Large intestine (tissue), 3 donors: ENCODE data around the gene TRIL. TPM values are rescaled to one million over a fixed set of nuclear protein-coding genes. Genes with fewer than 3 reads are reported as not detected.
A peak's percentile ranks its signal among the peaks of the same experiment; 100 is the strongest.

Experiments
- DNase-seq, 2 donors: peaks; one replicate each; pipeline versions ENCODE4 v3.0.0 to v3.0.0-alpha.2; 2013
- H3K27ac ChIP-seq: one replicate; pipeline ENCODE4 v1.5.1; 2013; ENCODE audit warnings: low read length
- H3K27me3 ChIP-seq: 2 replicates; pipeline ENCODE4 v1.6.1; 2013; ENCODE audit warnings: low read length; ENCODE audit not compliant: control insufficient read depth, insufficient read depth
- H3K36me3 ChIP-seq: 2 replicates; pipeline ENCODE4 v1.6.1; 2013; ENCODE audit warnings: low read length; ENCODE audit not compliant: control insufficient read depth, insufficient read depth
- H3K4me1 ChIP-seq: one replicate; pipeline ENCODE4 v1.6.1; 2013; ENCODE audit warnings: low read length; ENCODE audit not compliant: control insufficient read depth, insufficient read depth
- H3K4me3 ChIP-seq: one replicate; pipeline ENCODE4 v1.5.1; 2013; ENCODE audit warnings: low read length
- H3K9me3 ChIP-seq: one replicate; pipeline ENCODE4 v1.6.1; 2013; ENCODE audit warnings: mild to moderate bottlenecking, low read depth, low read length, moderate library complexity; ENCODE audit not compliant: control insufficient read depth
- WGBS: methylation state at CpG from one replicate; pipeline ENCODE4 v1.1.5; 2013; ENCODE audit warnings: low lambda C conversion rate; ENCODE audit not compliant: insufficient coverage; 5-methylcytosine and 5-hydroxymethylcytosine counted together
- polyA plus RNA-seq: library from polyadenylated mRNA; unstranded; fragments of 120-200 nt; gene quantifications from one replicate; pipeline ENCODE4 v1.2.1, GENCODE V29; 2013

TRIL gene
- polyA plus RNA-seq, 1 donor = 6.3 TPM

DNA sequence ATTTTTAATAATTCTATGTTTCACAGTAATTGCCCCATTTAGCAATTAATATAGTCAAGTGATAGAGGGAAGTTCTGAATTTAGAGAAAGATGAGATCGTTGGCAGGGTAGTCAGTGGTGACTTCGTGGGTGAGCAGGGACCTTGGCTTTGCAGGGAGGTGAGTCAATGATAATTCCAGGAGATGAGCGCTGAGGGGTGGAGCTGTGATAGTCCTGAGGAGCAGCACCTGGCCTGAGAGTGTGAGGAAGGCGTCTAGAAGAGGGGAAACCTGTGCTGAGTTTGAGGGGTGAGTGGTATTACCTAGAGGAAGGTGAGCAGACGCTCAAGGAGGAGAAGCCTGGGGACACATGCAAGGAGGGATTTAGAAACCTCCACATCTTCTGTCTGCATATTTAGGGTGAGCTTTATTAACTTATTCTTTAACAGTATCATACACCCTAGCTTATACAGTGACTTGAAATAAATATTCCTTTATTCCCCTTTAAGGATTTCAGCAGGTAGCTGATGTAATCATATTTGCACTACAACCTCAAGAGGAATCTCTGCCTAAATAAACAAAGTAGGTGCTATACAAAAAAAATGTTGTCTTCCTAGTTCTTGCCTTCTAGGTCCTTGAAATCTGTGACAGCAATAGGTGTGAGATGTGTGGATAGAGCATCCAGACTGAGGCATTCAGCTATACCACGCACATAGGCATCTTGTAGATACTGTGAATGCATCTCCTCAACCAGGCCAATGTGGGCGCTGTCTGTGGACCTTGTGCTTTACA lies 2.1 kb upstream of the TRIL start:
- peaks cover 37% of the 10 kb centered on the region for H3K27me3 ChIP-seq
- no CpG with 5 or more reads among the region's 7 CpGs for WGBS

GRCh38 chr7:28958980-28959347 lies 834 bp upstream of the TRIL start:
- peak overlapping the region; percentile 6 for H3K27ac ChIP-seq
- no peak overlapping the region for H3K4me3 ChIP-seq
- H3K9me3 ChIP-seq = peaks cover 10% of the 10 kb centered on the region

More for the DNA sequence above, 2.1 kb upstream of the TRIL start:
- Histone ChIP-seq H3K4me1 (peaks cover 13% of the 10 kb centered on the region), H3K4me3 (no peak overlapping the region), H3K9me3 (peaks cover 10% of the 10 kb centered on the region), H3K36me3 (no peaks in the 10 kb centered on the region), H3K27ac (no peak overlapping the region)
- no peak for DNase-seq

DNA sequence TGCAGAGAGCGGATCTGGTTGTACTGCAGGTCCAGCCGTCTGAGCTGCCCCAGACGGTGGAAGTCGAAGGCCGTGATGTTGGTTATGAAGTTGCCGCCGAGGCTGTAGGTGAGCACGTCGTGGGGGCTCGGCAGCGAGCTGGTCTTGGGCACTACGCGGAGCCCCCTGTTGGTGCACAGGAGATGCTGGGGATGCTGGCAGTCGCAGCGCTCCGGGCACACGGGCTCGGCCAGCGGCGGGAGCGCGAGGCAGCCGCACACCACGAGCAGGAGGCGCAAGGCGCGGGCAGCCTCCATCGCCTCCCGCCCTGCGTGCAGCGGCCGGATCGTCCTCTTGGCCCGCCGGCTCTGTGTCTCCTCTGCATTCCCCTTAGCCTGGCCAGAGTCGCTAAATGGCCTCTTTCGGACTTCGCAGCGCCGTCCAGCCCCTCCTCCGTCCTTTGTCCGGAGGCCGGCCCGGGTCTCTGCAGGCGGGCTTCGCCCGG lies 337 bp downstream of the TRIL start:
- Histone ChIP-seq H3K27ac (peak overlapping the region; percentile 50), H3K36me3 (no peaks in the 10 kb centered on the region), H3K4me1 (peaks cover 15% of the 10 kb centered on the region), H3K4me3 (peak overlapping the region; percentile 45), H3K9me3 (peaks cover 10% of the 10 kb centered on the region), H3K27me3 (peaks cover 39% of the 10 kb centered on the region)
- WGBS = no CpG with 5 or more reads among the region's 47 CpGs
- DNase-seq = no peak

More at GRCh38 chr7:28958980-28959347, 834 bp upstream of the TRIL start:
- Histone ChIP-seq H3K27me3 (peaks cover 39% of the 10 kb centered on the region), H3K4me1 (peaks cover 15% of the 10 kb centered on the region), H3K36me3 (no peaks in the 10 kb centered on the region)
- DNase-seq = no peak
- no CpG with 5 or more reads among the region's 6 CpGs for WGBS

DNA sequence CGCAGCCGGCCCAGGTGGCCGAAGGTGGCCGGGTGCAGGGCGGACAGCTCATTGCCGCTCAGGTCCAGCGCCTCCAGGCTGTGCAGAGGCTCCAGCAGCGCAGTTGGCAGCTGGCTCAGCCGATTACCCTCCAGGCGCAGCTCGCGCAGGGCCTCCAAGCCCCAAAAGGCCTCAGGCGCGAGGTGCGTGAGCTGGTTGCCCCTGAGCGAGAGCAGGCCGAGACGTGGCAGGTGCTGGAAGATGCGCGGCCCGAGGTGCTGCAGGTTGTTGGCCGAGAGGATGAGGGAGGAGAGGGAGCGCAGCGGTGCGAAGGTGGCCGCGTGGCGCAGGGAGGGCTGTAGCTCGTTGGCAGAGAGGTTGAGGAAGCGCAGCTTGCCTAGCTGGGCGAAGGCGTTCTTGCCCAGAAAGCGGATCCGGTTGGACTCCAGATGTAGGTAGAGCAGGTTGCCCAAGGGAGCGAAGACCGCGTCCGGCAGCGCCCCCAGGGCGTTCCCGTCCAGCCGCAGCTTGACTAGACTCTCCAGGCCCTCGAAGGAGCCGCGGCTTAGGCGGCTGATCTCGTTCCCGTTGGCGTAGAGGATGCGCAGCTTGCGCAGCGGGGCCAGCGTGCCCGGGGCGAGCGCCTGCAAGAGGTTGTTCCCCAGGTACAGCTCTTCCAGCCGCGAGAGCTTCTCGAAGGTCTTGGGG lies 923 bp downstream of the TRIL start:
- H3K27ac ChIP-seq = peak overlapping the region; percentile 50
- H3K27me3 ChIP-seq = peaks cover 39% of the 10 kb centered on the region
- peak overlapping the region; percentile 45 for H3K4me3 ChIP-seq
- peak; percentile 22 to 72 for DNase-seq
- WGBS = no CpG with 5 or more reads among the region's 59 CpGs
- no peaks in the 10 kb centered on the region for H3K36me3 ChIP-seq
- H3K4me1 ChIP-seq = peaks cover 15% of the 10 kb centered on the region
- H3K9me3 ChIP-seq = peaks cover 10% of the 10 kb centered on the region

GRCh38 chr7:28956608-28957063 lies 1.5 kb downstream of the TRIL start:
- Histone ChIP-seq H3K36me3 (no peaks in the 10 kb centered on the region), H3K4me3 (peak overlapping the region; percentile 45), H3K27ac (peak overlapping the region; percentile 33), H3K27me3 (peaks cover 39% of the 10 kb centered on the region), H3K4me1 (peaks cover 15% of the 10 kb centered on the region), H3K9me3 (peaks cover 10% of the 10 kb centered on the region)
- peak in 1 of 2 donors; percentile 81 for DNase-seq
- WGBS = no CpG with 5 or more reads among the region's 39 CpGs

GRCh38 chr7:28955718-28956607 lies 2.2 kb downstream of the TRIL start:
- Histone ChIP-seq H3K27ac (peak overlapping the region; percentile 46), H3K4me3 (peak overlapping the region; percentile 45), H3K9me3 (peaks cover 10% of the 10 kb centered on the region), H3K4me1 (peaks cover 15% of the 10 kb centered on the region), H3K36me3 (no peaks in the 10 kb centered on the region), H3K27me3 (peaks cover 39% of the 10 kb centered on the region)
- DNase-seq = peak; percentile 80 to 90
- WGBS = no CpG with 5 or more reads among the region's 104 CpGs

- DNase-seq = no peak
- WGBS = no CpG with 5 or more reads among the region's 22 CpGs
Observed at GRCh38 chr7:28955356-28955717, 2.8 kb downstream of the TRIL start.

GRCh38 chr7:28954946-28955345 lies 3.2 kb downstream of the TRIL start:
- H3K9me3 ChIP-seq = peaks cover 10% of the 10 kb centered on the region
- H3K4me1 ChIP-seq = peaks cover 15% of the 10 kb centered on the region
- no peaks in the 10 kb centered on the region for H3K36me3 ChIP-seq
- H3K27ac ChIP-seq = no peak overlapping the region
- H3K27me3 ChIP-seq = peaks cover 39% of the 10 kb centered on the region
- peak overlapping the region; percentile 45 for H3K4me3 ChIP-seq
- DNase-seq = no peak
- no CpG with 5 or more reads among the region's 5 CpGs for WGBS

More at GRCh38 chr7:28955356-28955717, 2.8 kb downstream of the TRIL start:
- Histone ChIP-seq H3K27ac (no peak overlapping the region), H3K9me3 (peaks cover 10% of the 10 kb centered on the region), H3K4me1 (peaks cover 15% of the 10 kb centered on the region), H3K36me3 (no peaks in the 10 kb centered on the region), H3K27me3 (peaks cover 39% of the 10 kb centered on the region), H3K4me3 (peak overlapping the region; percentile 45)

DNA sequence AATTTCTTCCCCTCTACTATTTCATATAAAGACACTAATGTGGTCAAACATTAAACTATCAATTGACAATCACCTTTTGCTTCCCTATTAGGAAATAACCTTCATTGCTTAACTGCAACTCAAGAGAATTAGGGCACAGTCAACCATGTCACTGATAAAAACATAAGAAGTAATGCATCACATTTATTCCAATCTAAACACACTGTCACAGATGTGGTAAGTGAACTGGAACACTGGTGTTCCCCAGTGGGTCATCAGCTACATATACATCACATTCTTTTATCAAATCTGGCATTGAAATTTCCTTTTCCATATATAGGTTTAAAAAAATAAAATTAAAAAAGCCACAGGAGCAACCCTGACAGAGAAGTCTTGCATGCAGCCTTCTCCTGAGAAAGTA lies 3.7 kb downstream of the TRIL start:
- DNase-seq = no peak
- Histone ChIP-seq H3K27me3 (peaks cover 39% of the 10 kb centered on the region), H3K36me3 (no peaks in the 10 kb centered on the region), H3K27ac (no peak overlapping the region), H3K4me1 (peaks cover 15% of the 10 kb centered on the region), H3K4me3 (no peak overlapping the region), H3K9me3 (peaks cover 10% of the 10 kb centered on the region)

DNA sequence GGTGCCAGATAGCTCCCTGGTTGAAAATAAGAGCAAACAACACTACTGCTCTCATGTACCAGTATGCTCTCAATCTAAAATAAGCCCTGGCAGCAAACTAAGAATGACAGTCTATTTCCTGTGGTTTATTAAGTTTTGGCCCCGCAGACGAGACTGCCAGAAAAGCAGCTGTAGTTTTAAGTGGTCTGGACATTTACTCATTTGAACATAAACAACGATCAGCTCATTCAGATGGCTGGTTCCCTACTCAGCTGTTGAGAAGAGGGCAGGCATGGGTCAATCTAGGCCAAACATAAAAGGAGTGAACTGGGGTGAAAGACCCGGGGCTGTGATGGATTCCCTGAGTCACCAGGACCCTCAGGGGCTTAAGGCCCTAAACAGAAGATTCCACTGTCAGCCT lies 4.5 kb downstream of the TRIL start:
- no peaks in the 10 kb centered on the region for H3K36me3 ChIP-seq
- no peak overlapping the region for H3K4me3 ChIP-seq
- H3K9me3 ChIP-seq = peaks cover 10% of the 10 kb centered on the region
- peaks cover 15% of the 10 kb centered on the region for H3K4me1 ChIP-seq
- H3K27ac ChIP-seq = no peak overlapping the region
- peaks cover 33% of the 10 kb centered on the region for H3K27me3 ChIP-seq
- peak in 1 of 2 donors; percentile 36 for DNase-seq
- no CpG with 5 or more reads among the region's 4 CpGs for WGBS
